ENCODE data around the gene REV3L.
"Not testable (repeated sequence)": the region's sequence is repeated elsewhere in the genome, so short reads cannot be mapped to it uniquely, and the experiment has no call there.

REV3L gene

GRCh38 chr6:111478749-111479148 lies 4.3 kb downstream of the REV3L start:
- H4K20me1 ChIP-seq (ENCODE audit: insufficient read depth, low read length, poor library complexity, severe bottlenecking), result peaks cover 54% of the 10 kb centered on the region
- peak overlapping the region; percentile 78 for H3K4me3 ChIP-seq (ENCODE audit: low read length, poor library complexity, severe bottlenecking)
- H3K9ac ChIP-seq (ENCODE audit: low read depth, low read length, poor library complexity, severe bottlenecking), result no peak overlapping the region
- peaks cover 90% of the 10 kb centered on the region for H3K79me2 ChIP-seq (ENCODE audit: insufficient read depth, low read length)
- H3K36me3 ChIP-seq (ENCODE audit: insufficient read depth, low read length), result no peaks in the 10 kb centered on the region
- H3K4me1 ChIP-seq (ENCODE audit: insufficient read depth, low read length, poor library complexity, severe bottlenecking), result peaks cover 41% of the 10 kb centered on the region
- no peaks in the 10 kb centered on the region for H3K9me2 ChIP-seq (replicated peaks; ENCODE audit: low read depth, low read length)
- H3K4me2 ChIP-seq (ENCODE audit: low read depth, low read length, poor library complexity, severe bottlenecking), result peak overlapping the region; percentile 91
- TF ChIP-seq CTCF (conservative IDR thresholded peaks at IDR 0.05; ENCODE audit: low read length), result peak; percentile 64
- TF ChIP-seq EZH2phosphoT487 (IDR thresholded peaks at IDR 0.05; ENCODE audit: borderline replicate concordance), result no peak
- H2AFZ ChIP-seq (ENCODE audit: low read length), result no peak overlapping the region
- H3K9me3 ChIP-seq (ENCODE audit: insufficient read depth, low read depth, low read length), result no peaks in the 10 kb centered on the region
- no peaks in the 10 kb centered on the region for H3K27me3 ChIP-seq (ENCODE audit: insufficient read depth, low read length, poor library complexity, severe bottlenecking)
- H3F3A ChIP-seq (ENCODE audit: low read depth), result no peaks in the 10 kb centered on the region

- TF ChIP-seq EZH2phosphoT487 (IDR thresholded peaks at IDR 0.05; ENCODE audit: borderline replicate concordance), result no peak
- no peak for TF ChIP-seq CTCF (conservative IDR thresholded peaks at IDR 0.05; ENCODE audit: low read length)
- no peaks in the 10 kb centered on the region for H3F3A ChIP-seq (ENCODE audit: low read depth)
- peak overlapping the region; percentile 36 for H3K9ac ChIP-seq (ENCODE audit: low read depth, low read length, poor library complexity, severe bottlenecking)
- H3K4me1 ChIP-seq (ENCODE audit: insufficient read depth, low read length, poor library complexity, severe bottlenecking), result peaks cover 42% of the 10 kb centered on the region
- no peaks in the 10 kb centered on the region for H3K9me2 ChIP-seq (replicated peaks; ENCODE audit: low read depth, low read length)
- H3K9me3 ChIP-seq (ENCODE audit: insufficient read depth, low read depth, low read length), result no peaks in the 10 kb centered on the region
- peaks cover 96% of the 10 kb centered on the region for H3K79me2 ChIP-seq (ENCODE audit: insufficient read depth, low read length)
- H2AFZ ChIP-seq (ENCODE audit: low read length), result no peak overlapping the region
- peak overlapping the region; percentile 50 for H3K4me3 ChIP-seq (ENCODE audit: low read length, poor library complexity, severe bottlenecking)
- H3K36me3 ChIP-seq (ENCODE audit: insufficient read depth, low read length), result no peaks in the 10 kb centered on the region
- H3K4me2 ChIP-seq (ENCODE audit: low read depth, low read length, poor library complexity, severe bottlenecking), result peak overlapping the region; percentile 75
- peaks cover 57% of the 10 kb centered on the region for H4K20me1 ChIP-seq (ENCODE audit: insufficient read depth, low read length, poor library complexity, severe bottlenecking)
- H3K27me3 ChIP-seq (ENCODE audit: insufficient read depth, low read length, poor library complexity, severe bottlenecking), result no peaks in the 10 kb centered on the region
Measured at GRCh38 chr6:111478064-111478476, 4.9 kb downstream of the REV3L start.

- Histone ChIP-seq H3F3A (ENCODE audit: low read depth) (no peaks in the 10 kb centered on the region), H3K79me2 (ENCODE audit: insufficient read depth, low read length) (peaks cover 96% of the 10 kb centered on the region), H4K20me1 (ENCODE audit: insufficient read depth, low read length, poor library complexity, severe bottlenecking) (peaks cover 62% of the 10 kb centered on the region), H3K4me1 (ENCODE audit: insufficient read depth, low read length, poor library complexity, severe bottlenecking) (peaks cover 48% of the 10 kb centered on the region), H3K9me3 (ENCODE audit: insufficient read depth, low read depth, low read length) (no peaks in the 10 kb centered on the region), H3K4me2 (ENCODE audit: low read depth, low read length, poor library complexity, severe bottlenecking) (peak overlapping the region; percentile 75), H3K36me3 (ENCODE audit: insufficient read depth, low read length) (no peaks in the 10 kb centered on the region), H3K9me2 (replicated peaks; ENCODE audit: low read depth, low read length) (no peaks in the 10 kb centered on the region), H3K4me3 (ENCODE audit: low read length, poor library complexity, severe bottlenecking) (peak overlapping the region; percentile 50), H2AFZ (ENCODE audit: low read length) (no peak overlapping the region), H3K9ac (ENCODE audit: low read depth, low read length, poor library complexity, severe bottlenecking) (peak overlapping the region; percentile 36), H3K27me3 (ENCODE audit: insufficient read depth, low read length, poor library complexity, severe bottlenecking) (no peaks in the 10 kb centered on the region)
- TF ChIP-seq CTCF (conservative IDR thresholded peaks at IDR 0.05; ENCODE audit: low read length), result no peak
Measured at GRCh38 chr6:111477481-111477938, 5.5 kb downstream of the REV3L start.

GRCh38 chr6:111476061-111476460 lies 7.0 kb downstream of the REV3L start:
- H3K36me3 ChIP-seq (ENCODE audit: insufficient read depth, low read length); H3K9me3 ChIP-seq (ENCODE audit: insufficient read depth, low read depth, low read length); H3K27me3 ChIP-seq (ENCODE audit: insufficient read depth, low read length, poor library complexity, severe bottlenecking); H3K4me3 ChIP-seq (ENCODE audit: low read length, poor library complexity, severe bottlenecking); H3K9me2 ChIP-seq (replicated peaks; ENCODE audit: low read depth, low read length); H3F3A ChIP-seq (ENCODE audit: low read depth); H3K9ac ChIP-seq (ENCODE audit: low read depth, low read length, poor library complexity, severe bottlenecking); H2AFZ ChIP-seq (ENCODE audit: low read length): not testable (repeated sequence)
- peak overlapping the region; percentile 75 for H3K4me2 ChIP-seq (ENCODE audit: low read depth, low read length, poor library complexity, severe bottlenecking)
- peaks cover 95% of the 10 kb centered on the region for H3K79me2 ChIP-seq (ENCODE audit: insufficient read depth, low read length)
- peaks cover 55% of the 10 kb centered on the region for H3K4me1 ChIP-seq (ENCODE audit: insufficient read depth, low read length, poor library complexity, severe bottlenecking)
- H4K20me1 ChIP-seq (ENCODE audit: insufficient read depth, low read length, poor library complexity, severe bottlenecking), result peaks cover 65% of the 10 kb centered on the region

Measured in Loucy (cell line).